T-cell (primary cell): ENCODE measurements around the gene COPE. TPM values are rescaled to one million over a fixed set of nuclear protein-coding genes. Genes with fewer than 3 reads are reported as not detected.

Experiments
- ATAC-seq, 4 experiments: fragments of 200-7000 bp in 3 of 4; fragments of 150-1000 bp in 1 of 4; cut with Tn5 transposase; replicated peaks in 1 of 4; 1 replicate in 3 of 4; 2 replicates in 1 of 4; pipeline ENCODE4 v1.10.0; 2021; ENCODE audit warnings: moderate library complexity in 3 of 4, mild to moderate bottlenecking in 2 of 4, moderate number of reproducible peaks in 1 of 4
- CTCF ChIA-PET, 2 donors: fragments of 300-600 bp; sonication (Branson Sonifier 250); formaldehyde crosslinking; loops; one replicate each; lab custom pipeline; 2022; ENCODE audit warnings: antibody characterized with exemption in 2 of 2; lab: Charles Lee
- POLR2A ChIA-PET, 2 donors: fragments of 300-600 bp; sonication (Branson Sonifier 250); formaldehyde crosslinking; loops; one replicate each; lab custom pipeline; 2022; ENCODE audit warnings: antibody characterized with exemption in 2 of 2; lab: Charles Lee
- DNase-seq, 35 experiments: peaks; one replicate each; pipeline versions ENCODE4 v3.0.0 to v3.0.0-alpha.2; 2013 to 2023
- H3K27ac ChIP-seq: one replicate; pipeline ENCODE4 v1.5.1; 2013; ENCODE audit warnings: low read length
- H3K27me3 ChIP-seq, 2 experiments: replicated peaks in 1 of 2; 1 replicate in 1 of 2; 2 replicates in 1 of 2; pipeline versions ENCODE4 v1.6.1 to v1.7.0; 2013; ENCODE audit warnings: low read length in 1 of 2, mixed read lengths in 1 of 2; ENCODE audit not compliant: control insufficient read depth in 2 of 2, insufficient read depth in 2 of 2; ENCODE audit errors: extremely low read depth in 1 of 2
- H3K36me3 ChIP-seq, 2 donors: 1 replicate in 1 of 2; 2 replicates in 1 of 2; pipeline versions ENCODE4 v1.6.1 to v1.7.0; 2013; ENCODE audit warnings: low read length in 1 of 2; ENCODE audit not compliant: control insufficient read depth in 2 of 2, insufficient read depth in 1 of 2; ENCODE audit errors: extremely low read depth in 1 of 2
- H3K4me1 ChIP-seq, 2 experiments: 1 replicate in 1 of 2; 2 replicates in 1 of 2; pipeline versions ENCODE4 v1.6.1 to v1.7.0; 2013; ENCODE audit warnings: low read length in 2 of 2, mixed read lengths in 1 of 2; ENCODE audit not compliant: insufficient read depth in 2 of 2, control insufficient read depth in 1 of 2; ENCODE audit errors: extremely low read depth in 1 of 2
- H3K4me3 ChIP-seq, 2 donors: 1 replicate in 1 of 2; 2 replicates in 1 of 2; pipeline versions ENCODE4 v1.5.1 to v1.7.0; 2013; ENCODE audit warnings: mild to moderate bottlenecking in 2 of 2, low read length in 1 of 2, moderate library complexity in 1 of 2; ENCODE audit not compliant: control insufficient read depth in 1 of 2; ENCODE audit errors: extremely low read depth in 1 of 2
- H3K9me3 ChIP-seq: 2 replicates; pipeline ENCODE4 v1.7.0; 2013
- H3K27ac Mint-ChIP-seq, 2 donors: one replicate each; pipeline ENCODE4 v1.8.0; 2020 to 2021; ENCODE audit warnings: mild to moderate bottlenecking in 2 of 2, mixed read lengths in 2 of 2
- H3K27me3 Mint-ChIP-seq, 2 donors: one replicate each; pipeline ENCODE4 v1.8.0; 2021 to 2022; ENCODE audit warnings: mixed read lengths in 2 of 2
- H3K36me3 Mint-ChIP-seq: one replicate; pipeline ENCODE4 v1.8.0; 2021; ENCODE audit warnings: mixed read lengths
- H3K4me1 Mint-ChIP-seq, 3 donors: one replicate each; pipeline ENCODE4 v1.8.0; 2020 to 2022; ENCODE audit warnings: mixed read lengths in 3 of 3, mild to moderate bottlenecking in 1 of 3
- H3K4me3 Mint-ChIP-seq, 3 donors: one replicate each; pipeline ENCODE4 v1.8.0; 2020 to 2022; ENCODE audit warnings: mild to moderate bottlenecking in 3 of 3, mixed read lengths in 3 of 3, moderate library complexity in 3 of 3
- H3K9me3 Mint-ChIP-seq, 3 donors: one replicate each; pipeline ENCODE4 v1.8.0; 2020 to 2022; ENCODE audit warnings: mixed read lengths in 3 of 3
- WGBS: methylation state at CpG from one replicate; pipeline ENCODE4 v1.1.5; 2013; ENCODE audit warnings: missing lambda C conversion rate; ENCODE audit not compliant: insufficient coverage; 5-methylcytosine and 5-hydroxymethylcytosine counted together
- total RNA-seq, 35 experiments: library from RNA in 6 of 35; stranded (reverse) in 6 of 35; fragments of 120-200 nt in 1 of 35; gene quantifications; one replicate each; pipeline versions ENCODE4 v1.2.1 to v1.2.4 and lab custom pipeline; 2013 to 2026

COPE gene
- total RNA-seq, 5 donors from 2014 or later (not counting 1 experiment from before 2014, with no cell fraction given), result 148 to 222 (median 189) TPM

DNA sequence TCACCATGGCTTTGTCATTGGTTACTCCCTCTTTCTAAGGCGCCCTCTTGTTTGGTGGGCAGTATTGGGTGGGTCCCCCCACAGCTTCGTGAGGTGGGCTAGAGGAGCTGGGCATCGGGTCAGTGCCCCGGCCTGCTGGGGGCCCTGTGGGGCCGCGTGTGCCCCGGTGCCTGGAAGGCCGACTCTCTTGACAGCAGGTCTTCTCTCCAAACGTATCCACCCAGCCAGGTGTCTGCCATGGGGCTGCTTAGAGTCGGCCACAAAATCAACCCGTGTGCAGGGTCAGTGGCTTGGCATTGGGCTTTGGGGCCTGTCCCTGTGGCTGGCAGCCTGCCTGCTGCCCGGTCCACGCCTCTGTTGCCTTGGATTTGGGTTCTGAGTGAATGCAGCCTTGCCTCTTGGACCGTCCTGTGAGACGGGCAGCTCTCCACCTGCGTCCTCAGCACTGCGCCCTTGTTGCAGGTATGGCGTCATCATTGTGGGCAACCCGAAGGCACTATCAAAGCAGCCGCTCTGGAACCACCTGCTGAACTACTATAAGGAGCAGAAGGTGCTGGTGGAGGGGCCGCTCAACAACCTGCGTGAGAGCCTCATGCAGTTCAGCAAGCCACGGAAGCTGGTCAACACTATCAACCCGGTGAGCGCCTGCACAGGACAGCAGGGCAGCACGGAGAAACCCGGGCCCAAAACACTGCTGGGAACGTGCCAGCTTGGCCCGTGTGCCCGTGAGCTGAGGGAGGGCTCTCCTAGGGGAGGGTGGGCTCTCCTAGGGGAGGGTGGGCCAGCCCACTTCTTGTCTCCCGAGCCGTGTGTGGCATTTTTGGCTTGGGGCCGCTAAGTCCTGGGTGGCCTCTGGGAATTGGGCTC is 56.0 kb downstream of the COPE start:
- WGBS, result 97% methylated on average over 28 of the region's 33 CpGs
- Histone ChIP-seq H3K9me3 (no peaks in the 10 kb centered on the region), H3K27ac (no peak overlapping the region), H3K4me3 (no peak overlapping the region), H3K36me3 (peaks cover 54 to 97% of the 10 kb centered on the region in 2 donors), H3K27me3 (peaks cover 0 to 2% of the 10 kb centered on the region in 2 experiments), H3K4me1 (peaks cover 0 to 15% of the 10 kb centered on the region in 2 experiments)
- peaks cover 0 to 3% (median 0%) of the 10 kb centered on the region in 3 donors for H3K4me1 Mint-ChIP-seq
- ATAC-seq (no peak), DNase-seq (no peak)
- peaks cover 38% of the 10 kb centered on the region for H3K36me3 Mint-ChIP-seq
- ChIA-PET CTCF (interaction anchor here in 1 of 2 donors (0.6 kb wide), 1 partner anchor 74 kb away, joined by 7 read pairs; no protein-coding TSS in a partner anchor), POLR2A (no interaction called here)
- H3K9me3 Mint-ChIP-seq, result no peaks in the 10 kb centered on the region
- H3K4me3 Mint-ChIP-seq, result no peak overlapping the region
- H3K27ac Mint-ChIP-seq, result no peak overlapping the region
- no peaks in the 10 kb centered on the region for H3K27me3 Mint-ChIP-seq

DNA sequence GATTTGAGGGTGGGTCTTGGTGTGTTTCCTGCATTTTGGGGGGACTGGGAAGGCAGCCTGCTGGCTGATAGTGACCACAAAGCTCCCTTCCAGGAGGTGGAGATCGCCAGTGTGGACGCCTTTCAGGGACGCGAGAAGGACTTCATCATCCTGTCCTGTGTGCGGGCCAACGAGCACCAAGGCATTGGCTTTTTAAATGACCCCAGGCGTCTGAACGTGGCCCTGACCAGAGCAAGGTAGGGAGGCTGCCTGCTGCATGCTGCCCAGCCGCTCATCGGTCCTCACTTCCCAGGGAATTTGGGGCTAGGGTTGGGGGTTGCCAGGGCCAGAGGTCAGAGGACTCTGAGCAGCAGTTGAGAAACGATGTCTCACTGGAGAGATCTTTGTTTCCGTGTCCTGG is 57.3 kb downstream of the COPE start:
- POLR2A ChIA-PET, result no interaction called here
- 97% methylated on average over 12 of the region's 12 CpGs for WGBS
- H3K4me1 Mint-ChIP-seq, result peaks cover 0 to 2% (median 0%) of the 10 kb centered on the region in 3 donors

DNA sequence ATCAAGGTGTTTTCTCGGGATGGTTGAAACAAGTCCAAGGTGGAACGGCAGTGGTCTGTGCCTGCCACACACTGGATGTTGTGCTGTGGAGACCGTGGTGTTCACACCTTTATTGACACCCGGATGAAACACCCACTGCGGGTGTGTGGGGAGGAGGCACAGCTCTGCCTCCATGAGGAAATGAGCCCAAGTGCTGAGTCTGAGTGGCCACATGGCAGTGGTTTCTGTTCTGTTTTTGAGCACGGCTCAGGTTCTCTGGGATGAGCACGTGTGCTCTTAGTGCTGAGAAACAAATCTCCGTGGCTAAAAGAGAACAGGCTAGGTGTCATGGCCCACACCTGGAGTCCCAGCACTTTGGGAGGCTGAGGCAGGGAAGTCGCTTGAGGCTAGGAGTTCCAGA is 58.0 kb downstream of the COPE start:
- Histone ChIP-seq H3K36me3 (peaks cover 51 to 99% of the 10 kb centered on the region in 2 donors), H3K4me3 (no peak overlapping the region), H3K4me1 (peaks cover 0 to 9% of the 10 kb centered on the region in 2 experiments), H3K27me3 (peaks cover 0 to 2% of the 10 kb centered on the region in 2 experiments), H3K9me3 (no peaks in the 10 kb centered on the region), H3K27ac (no peak overlapping the region)
- DNase-seq (no peak), ATAC-seq (no peak)
- WGBS, result 54% methylated on average over 8 of the region's 9 CpGs
- Mint-ChIP-seq H3K4me1 (no peaks in the 10 kb centered on the region), H3K27ac (no peak overlapping the region), H3K9me3 (no peaks in the 10 kb centered on the region), H3K4me3 (no peak overlapping the region), H3K36me3 (peaks cover 46% of the 10 kb centered on the region), H3K27me3 (no peaks in the 10 kb centered on the region)
- ChIA-PET CTCF (interaction anchor here in 1 of 2 donors (1.1 kb wide), 1 partner anchor 14 kb away, joined by 3 read pairs; no protein-coding TSS in a partner anchor), POLR2A (no interaction called here)

More for the DNA sequence above, 57.3 kb downstream of the COPE start:
- Histone ChIP-seq H3K9me3 (no peaks in the 10 kb centered on the region), H3K27ac (no peak overlapping the region), H3K27me3 (peaks cover 0 to 2% of the 10 kb centered on the region in 2 experiments), H3K4me3 (no peak overlapping the region), H3K36me3 (peaks cover 52 to 97% of the 10 kb centered on the region in 2 donors), H3K4me1 (peaks cover 0 to 15% of the 10 kb centered on the region in 2 experiments)
- Mint-ChIP-seq H3K36me3 (peaks cover 39% of the 10 kb centered on the region), H3K27me3 (no peaks in the 10 kb centered on the region), H3K27ac (no peak overlapping the region), H3K9me3 (no peaks in the 10 kb centered on the region), H3K4me3 (no peak overlapping the region)
- CTCF ChIA-PET, result interaction anchor here in 1 of 2 donors (0.7 to 1.1 kb wide), 2 partner anchors 15 to 19 kb away, joined by 3 read pairs; no protein-coding TSS in a partner anchor
- DNase-seq (no peak), ATAC-seq (no peak)

DNA sequence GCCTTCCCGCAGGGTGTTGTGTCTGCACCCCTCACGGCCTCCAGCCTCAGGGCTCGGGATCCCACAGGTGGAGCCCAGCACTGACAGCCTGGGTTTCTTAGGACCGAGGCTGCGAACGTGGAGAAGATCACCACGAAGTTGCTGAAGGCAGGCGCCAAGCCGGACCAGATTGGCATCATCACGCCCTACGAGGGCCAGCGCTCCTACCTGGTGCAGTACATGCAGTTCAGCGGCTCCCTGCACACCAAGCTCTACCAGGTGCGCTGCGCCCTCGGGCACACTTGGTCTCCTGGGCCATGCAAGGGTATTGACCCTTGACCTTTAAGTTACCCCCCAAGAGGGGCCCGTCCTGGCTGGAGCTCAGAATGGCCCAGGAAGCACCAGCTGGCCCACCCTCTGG is 58.5 kb downstream of the COPE start:
- H3K9me3 Mint-ChIP-seq, result no peaks in the 10 kb centered on the region
- peaks cover 47 to 99% of the 10 kb centered on the region in 2 donors for H3K36me3 ChIP-seq
- ATAC-seq (no peak), DNase-seq (no peak)
- POLR2A ChIA-PET, result no interaction called here
- CTCF ChIA-PET, result interaction anchor here in 1 of 2 donors (1.1 kb wide), 1 partner anchor 14 kb away, joined by 3 read pairs; no protein-coding TSS in a partner anchor
- no peaks in the 10 kb centered on the region for H3K27me3 Mint-ChIP-seq
- H3K9me3 ChIP-seq, result no peaks in the 10 kb centered on the region
- peaks cover 0 to 6% of the 10 kb centered on the region in 2 experiments for H3K4me1 ChIP-seq
- peaks cover 0 to 2% of the 10 kb centered on the region in 2 experiments for H3K27me3 ChIP-seq
- WGBS, result 95% methylated on average over 17 of the region's 17 CpGs
- no peak overlapping the region for H3K27ac ChIP-seq
- H3K4me3 ChIP-seq, result no peak overlapping the region
- peaks cover 46% of the 10 kb centered on the region for H3K36me3 Mint-ChIP-seq
- no peak overlapping the region for H3K27ac Mint-ChIP-seq
- no peak overlapping the region for H3K4me3 Mint-ChIP-seq
- H3K4me1 Mint-ChIP-seq, result no peaks in the 10 kb centered on the region

DNA sequence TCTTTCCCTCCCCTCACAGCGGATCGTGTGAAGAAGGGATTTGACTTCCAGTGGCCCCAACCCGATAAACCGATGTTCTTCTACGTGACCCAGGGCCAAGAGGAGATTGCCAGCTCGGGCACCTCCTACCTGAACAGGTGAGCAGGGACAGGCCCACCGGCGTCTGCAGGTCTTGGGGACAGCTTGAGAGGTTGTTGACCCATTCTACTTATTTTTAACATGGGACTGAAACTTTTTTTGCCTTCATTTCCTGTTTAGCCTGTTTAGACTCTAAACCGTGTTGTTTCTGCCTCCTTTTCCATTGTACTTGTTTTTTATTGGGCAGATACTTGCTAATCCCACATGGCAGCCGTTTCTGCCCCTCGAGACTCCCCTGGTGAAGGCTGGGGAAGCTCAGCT is 58.9 kb downstream of the COPE start:
- Mint-ChIP-seq H3K27me3 (no peaks in the 10 kb centered on the region), H3K4me1 (no peaks in the 10 kb centered on the region), H3K9me3 (no peaks in the 10 kb centered on the region), H3K4me3 (no peak overlapping the region), H3K27ac (no peak overlapping the region), H3K36me3 (peaks cover 49% of the 10 kb centered on the region)
- H3K27me3 ChIP-seq, result peaks cover 0 to 2% of the 10 kb centered on the region in 2 experiments
- 80% methylated on average over 5 of the region's 11 CpGs for WGBS
- H3K36me3 ChIP-seq, result peaks cover 46 to 99% of the 10 kb centered on the region in 2 donors
- ATAC-seq (no peak), DNase-seq (no peak)
- no peak overlapping the region for H3K4me3 ChIP-seq
- peaks cover 0 to 6% of the 10 kb centered on the region in 2 experiments for H3K4me1 ChIP-seq
- POLR2A ChIA-PET, result no interaction called here
- H3K27ac ChIP-seq, result no peak overlapping the region
- CTCF ChIA-PET, result interaction anchor here in 1 of 2 donors (0.6 kb wide), 1 partner anchor 31 kb away, joined by 3 read pairs; no protein-coding TSS in a partner anchor
- no peaks in the 10 kb centered on the region for H3K9me3 ChIP-seq

DNA sequence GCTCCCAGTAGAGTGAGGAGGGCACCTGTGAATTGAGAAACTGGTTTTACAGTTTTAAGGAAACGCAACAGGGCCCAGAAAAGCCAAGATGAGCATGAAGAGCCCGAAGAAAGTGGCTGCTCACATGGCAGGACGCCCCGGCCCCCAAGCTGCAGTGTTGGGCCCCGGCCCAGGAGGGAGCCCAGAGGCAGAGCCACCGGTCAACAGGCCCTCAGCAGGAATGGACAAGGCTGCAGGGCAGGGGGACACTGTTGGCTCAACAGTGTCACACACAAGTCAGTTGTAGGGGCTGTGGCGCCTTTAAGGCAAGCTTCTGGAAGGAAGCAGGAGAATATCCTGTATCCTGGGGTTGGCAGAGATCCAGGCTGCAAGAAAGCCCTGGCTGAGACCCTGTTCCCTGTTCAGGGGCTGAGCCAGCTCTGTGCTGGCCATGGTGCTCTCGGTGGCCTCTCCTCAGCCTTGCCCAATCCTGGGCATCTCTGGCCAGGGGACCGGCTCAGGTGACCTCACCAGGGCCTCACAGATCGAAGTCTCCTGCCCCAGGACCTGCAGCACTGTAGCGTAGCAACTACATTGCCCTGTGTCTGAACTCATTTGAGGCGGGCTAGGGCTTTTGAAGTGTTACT is 59.4 kb downstream of the COPE start:
- Histone ChIP-seq H3K4me1 (peaks cover 0 to 6% of the 10 kb centered on the region in 2 experiments), H3K4me3 (no peak overlapping the region), H3K36me3 (peaks cover 51 to 99% of the 10 kb centered on the region in 2 donors), H3K27me3 (peaks cover 0 to 2% of the 10 kb centered on the region in 2 experiments), H3K9me3 (no peaks in the 10 kb centered on the region), H3K27ac (no peak overlapping the region)
- Mint-ChIP-seq H3K36me3 (peaks cover 52% of the 10 kb centered on the region), H3K27me3 (no peaks in the 10 kb centered on the region), H3K9me3 (no peaks in the 10 kb centered on the region), H3K27ac (no peak overlapping the region), H3K4me3 (no peak overlapping the region), H3K4me1 (no peaks in the 10 kb centered on the region)
- ChIA-PET POLR2A (no interaction called here), CTCF (interaction anchor here (0.5 to 0.6 kb wide), 2 partner anchors 31 to 409 kb away, joined by 3 read pairs; no protein-coding TSS in a partner anchor)
- DNase-seq (no peak), ATAC-seq (no peak)
- WGBS, result 96% methylated on average over 11 of the region's 12 CpGs
